Naive thymus-derived CD4-positive, alpha-beta T cell (primary cell): ENCODE results near the gene TMEM229B. TPM values are rescaled to one million over a fixed set of nuclear protein-coding genes. Genes with fewer than 3 reads are reported as not detected.

ENCODE experiments used
- ATAC-seq: fragments of 150-1000 bp; cut with Tn5 transposase; 2 replicates; pipeline ENCODE4 v1.10.0; 2021; ENCODE audit warnings: mild to moderate bottlenecking, moderate library complexity
- CTCF ChIA-PET: fragments of 350-600 bp; sonication (Branson Sonifier 250); formaldehyde crosslinking; loops from one replicate; lab custom pipeline; 2021; ENCODE audit warnings: antibody characterized with exemption; lab: Charles Lee
- POLR2A ChIA-PET: fragments of 350-600 bp; sonication (Branson Sonifier 250); formaldehyde crosslinking; loops from one replicate; lab custom pipeline; 2021; ENCODE audit warnings: antibody characterized with exemption, inconsistent platforms; lab: Charles Lee
- DNase-seq, 9 donors: peaks; one replicate each; pipeline versions ENCODE4 v3.0.0 to v3.0.0-alpha.2; 2020 to 2022; ENCODE audit warnings: mixed read lengths in 1 of 9
- H3K27ac ChIP-seq: one replicate; pipeline ENCODE4 v1.7.0; 2013; ENCODE audit warnings: mild to moderate bottlenecking, low read depth, low read length, moderate library complexity
- H3K27me3 ChIP-seq, 2 donors: one replicate each; pipeline ENCODE4 v1.7.0; 2013; ENCODE audit warnings: low read length in 2 of 2, mild to moderate bottlenecking in 2 of 2, moderate library complexity in 2 of 2; ENCODE audit not compliant: control insufficient read depth in 2 of 2, insufficient read depth in 2 of 2
- H3K36me3 ChIP-seq, 3 experiments: 1 replicate in 2 of 3; 2 replicates in 1 of 3; pipeline ENCODE4 v1.7.0; 2013; ENCODE audit warnings: low read length in 3 of 3, mild to moderate bottlenecking in 3 of 3, moderate library complexity in 1 of 3; ENCODE audit not compliant: insufficient read depth in 3 of 3, control insufficient read depth in 2 of 3
- H3K4me1 ChIP-seq, 2 donors: one replicate each; pipeline ENCODE4 v1.7.0; 2013; ENCODE audit warnings: low read length in 2 of 2, mild to moderate bottlenecking in 2 of 2, moderate library complexity in 1 of 2; ENCODE audit not compliant: control insufficient read depth in 2 of 2, insufficient read depth in 2 of 2
- H3K4me3 ChIP-seq: 2 replicates; pipeline ENCODE4 v1.7.0; 2013; ENCODE audit warnings: mild to moderate bottlenecking, low read length
- H3K9me3 ChIP-seq, 3 experiments: 1 replicate in 2 of 3; 2 replicates in 1 of 3; pipeline ENCODE4 v1.7.0; 2013; ENCODE audit warnings: low read length in 3 of 3; ENCODE audit not compliant: control insufficient read depth in 2 of 3
- H3K27ac Mint-ChIP-seq, 9 donors: one replicate each; pipeline ENCODE4 v1.8.0; 2020 to 2022; ENCODE audit warnings: mixed read lengths in 9 of 9, mild to moderate bottlenecking in 8 of 9, moderate library complexity in 5 of 9, inconsistent platforms in 2 of 9
- H3K27me3 Mint-ChIP-seq, 5 donors: one replicate each; pipeline ENCODE4 v1.8.0; 2021 to 2022; ENCODE audit warnings: mixed read lengths in 5 of 5, mild to moderate bottlenecking in 1 of 5
- H3K36me3 Mint-ChIP-seq, 5 donors: one replicate each; pipeline ENCODE4 v1.8.0; 2020 to 2022; ENCODE audit warnings: mixed read lengths in 5 of 5, mild to moderate bottlenecking in 3 of 5, inconsistent platforms in 1 of 5
- H3K4me1 Mint-ChIP-seq, 7 donors: one replicate each; pipeline ENCODE4 v1.8.0; 2020 to 2022; ENCODE audit warnings: mixed read lengths in 7 of 7, mild to moderate bottlenecking in 3 of 7, inconsistent platforms in 1 of 7
- H3K4me3 Mint-ChIP-seq, 10 donors: one replicate each; pipeline ENCODE4 v1.8.0; 2020 to 2022; ENCODE audit warnings: mild to moderate bottlenecking in 10 of 10, mixed read lengths in 10 of 10, moderate library complexity in 6 of 10, inconsistent platforms in 2 of 10
- H3K9me3 Mint-ChIP-seq, 11 donors: one replicate each; pipeline ENCODE4 v1.8.0; 2020 to 2022; ENCODE audit warnings: mixed read lengths in 11 of 11, mild to moderate bottlenecking in 4 of 11, inconsistent platforms in 1 of 11, moderate library complexity in 1 of 11
- intact Hi-C, 2 donors: fragments of 100-400 bp; cut with micrococcal nuclease; formaldehyde crosslinking; loops; one replicate each; pipeline ENCODE4 v1.15.1; 2023
- polyA plus RNA-seq, 2 donors: library from polyadenylated mRNA; unstranded; fragments of 300-500 nt; fragmentation: Illumina TruSeq; gene quantifications; one replicate each; pipeline ENCODE4 v1.2.3, GENCODE V29; 2021
- total RNA-seq, 6 experiments: library from RNA in 5 of 6; stranded (reverse) in 5 of 6; gene quantifications; 1 replicate in 5 of 6; 2 replicates in 1 of 6; pipeline ENCODE4 v1.2.3 and lab custom pipeline; 2021 to 2026

The TMEM229B gene
- total and polyA plus RNA-seq, 7 experiments from 2014 or later = 19.1 to 32.2 (median 30.6) TPM

DNA sequence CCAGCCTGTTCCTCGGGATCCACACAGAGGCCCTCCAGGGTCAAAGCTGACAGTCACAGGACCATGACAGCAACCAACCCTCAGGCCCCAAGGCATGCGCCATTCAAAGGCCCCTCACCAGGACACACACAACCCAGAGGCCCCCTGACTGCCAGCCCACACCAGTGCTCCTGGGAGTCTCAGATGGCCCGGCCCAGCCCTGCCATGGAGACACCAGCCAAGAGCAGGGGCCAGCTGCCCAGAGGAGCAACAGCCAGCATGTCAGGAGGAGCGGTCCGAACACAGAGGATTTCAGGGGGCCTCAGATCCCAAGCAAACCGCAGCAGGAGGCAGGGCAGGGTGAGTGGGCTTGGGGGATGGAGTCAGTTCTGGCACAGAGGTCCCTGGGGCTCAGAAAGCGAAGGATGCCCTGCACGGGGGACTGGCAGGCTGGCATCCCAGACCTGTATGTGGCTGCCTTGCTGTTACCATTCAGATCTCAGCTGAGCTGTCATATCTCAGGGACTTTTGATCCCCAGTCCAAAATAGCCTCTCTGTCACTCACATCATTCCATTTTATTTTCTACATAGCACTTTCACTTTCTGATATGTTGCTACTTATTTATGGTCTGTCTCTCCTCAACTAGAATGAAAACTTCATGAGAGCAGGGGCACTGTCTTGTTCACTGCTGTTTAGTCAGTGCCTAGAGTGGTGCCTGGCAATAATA is 4.8 kb downstream of the TMEM229B start:
- H3K4me1 ChIP-seq = peaks cover 26 to 34% of the 10 kb centered on the region in 2 donors
- POLR2A ChIA-PET = interaction anchor here (0.6 kb wide), 1 partner anchor 133 kb away, joined by 5 read pairs; no protein-coding TSS in a partner anchor
- peaks cover 7 to 44% (median 21%) of the 10 kb centered on the region in 5 donors for H3K36me3 Mint-ChIP-seq

DNA sequence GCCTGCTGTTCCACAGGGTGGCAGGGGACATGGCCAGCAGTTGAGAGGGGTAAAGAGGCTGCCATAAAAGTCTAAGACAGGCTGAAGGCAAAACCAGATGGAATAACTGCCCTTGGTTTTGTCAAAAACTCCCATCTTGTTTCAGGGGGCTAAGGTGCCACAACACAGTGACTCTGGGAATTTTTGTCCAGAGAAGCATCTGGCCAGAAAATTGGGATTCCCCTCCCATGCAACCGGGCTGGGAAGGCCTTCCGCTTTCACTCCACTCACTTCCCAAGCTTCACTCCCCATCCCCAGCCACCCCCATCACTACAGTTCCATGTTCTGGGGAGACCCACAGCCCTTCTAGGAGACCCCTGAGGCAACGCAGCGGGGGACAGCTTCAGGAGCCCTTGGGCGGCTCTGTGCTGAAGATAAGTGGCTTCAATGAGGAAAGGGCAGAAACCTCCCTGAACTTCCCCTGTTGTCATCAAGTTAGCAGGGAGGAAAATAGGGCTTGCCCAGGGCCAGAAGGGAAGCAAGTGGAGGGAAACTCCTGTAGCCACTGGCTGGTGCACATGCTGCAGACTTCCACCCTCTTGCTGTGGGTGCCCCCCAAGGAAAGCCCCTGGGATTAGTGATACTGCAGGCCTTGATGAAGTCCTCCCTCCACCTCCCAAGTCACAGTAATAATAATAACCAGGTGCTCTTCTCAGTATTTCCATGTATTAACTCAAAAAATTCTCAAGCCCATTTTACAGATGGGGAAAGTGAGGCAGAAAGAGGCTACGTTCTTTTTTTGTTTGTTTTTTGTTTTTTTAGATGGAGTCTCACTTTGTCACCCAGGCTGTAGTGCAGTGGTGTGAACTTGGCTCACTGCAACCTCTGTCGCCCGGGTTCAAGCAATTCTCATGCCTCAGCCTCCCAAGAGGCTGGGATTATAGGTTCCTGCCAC is 6.0 kb downstream of the TMEM229B start:
- peaks cover 9 to 52% (median 22%) of the 10 kb centered on the region in 5 donors for H3K36me3 Mint-ChIP-seq
- intact Hi-C loops = no loop called here
- Histone ChIP-seq H3K36me3 (peaks cover 6 to 66% (median 7%) of the 10 kb centered on the region in 3 experiments), H3K4me1 (peaks cover 23 to 28% of the 10 kb centered on the region in 2 donors), H3K27ac (no peak overlapping the region), H3K9me3 (no peaks in the 10 kb centered on the region), H3K4me3 (no peak overlapping the region), H3K27me3 (no peaks in the 10 kb centered on the region)
- peaks cover 22 to 80% (median 74%) of the 10 kb centered on the region in 7 donors for H3K4me1 Mint-ChIP-seq
- H3K27ac Mint-ChIP-seq = peak overlapping the region in 5 of 9 donors; percentile 30 to 80 (median 65)
- H3K9me3 Mint-ChIP-seq = peaks cover 0 to 3% (median 0%) of the 10 kb centered on the region in 11 donors
- POLR2A ChIA-PET = no interaction called here
- H3K27me3 Mint-ChIP-seq = no peaks in the 10 kb centered on the region
- no peak for ATAC-seq
- no peak overlapping the region for H3K4me3 Mint-ChIP-seq
- no peak for DNase-seq
- CTCF ChIA-PET = interaction anchor here (0.8 kb wide), 1 partner anchor 17 kb away, joined by 3 read pairs; no protein-coding TSS in a partner anchor

More for the DNA sequence above, 4.8 kb downstream of the TMEM229B start:
- Mint-ChIP-seq H3K9me3 (peaks cover 0 to 3% (median 0%) of the 10 kb centered on the region in 11 donors), H3K4me1 (peaks cover 33 to 84% (median 75%) of the 10 kb centered on the region in 7 donors), H3K27me3 (no peaks in the 10 kb centered on the region), H3K27ac (peak overlapping the region in 4 of 9 donors; percentile 58 to 100 (median 80)), H3K4me3 (peak overlapping the region in 4 of 10 donors; percentile 5 to 92 (median 48))
- intact Hi-C loops = no loop called here
- ATAC-seq (no peak), DNase-seq (no peak)
- H3K9me3 ChIP-seq = no peaks in the 10 kb centered on the region
- CTCF ChIA-PET = interaction anchor here (0.7 kb wide), 1 partner anchor 19 kb away, joined by 3 read pairs; no protein-coding TSS in a partner anchor
- H3K4me3 ChIP-seq = no peak overlapping the region
- H3K36me3 ChIP-seq = peaks cover 6 to 56% (median 7%) of the 10 kb centered on the region in 3 experiments
- no peak overlapping the region for H3K27ac ChIP-seq
- no peaks in the 10 kb centered on the region for H3K27me3 ChIP-seq

DNA sequence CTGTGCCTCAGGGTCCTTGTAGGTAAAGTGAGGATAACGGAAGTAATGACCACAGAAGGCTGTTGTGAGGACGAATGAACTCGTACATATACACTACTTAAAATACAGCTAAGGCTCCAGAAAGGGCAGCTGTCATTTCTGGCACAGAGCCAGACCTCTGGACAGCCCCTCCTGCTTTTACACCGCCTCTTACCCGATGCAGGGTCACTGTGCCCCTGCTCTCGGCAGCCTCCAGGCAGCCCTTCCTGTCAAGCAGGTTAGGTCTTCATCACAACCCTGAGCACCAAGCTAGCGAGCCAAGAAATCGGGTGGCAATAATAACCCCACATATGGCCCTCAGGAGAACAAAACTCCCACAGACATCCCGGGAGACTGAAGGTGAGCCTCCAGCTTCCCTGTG is 8.5 kb downstream of the TMEM229B start:
- Histone ChIP-seq H3K36me3 (peaks cover 0 to 60% (median under 1%) of the 10 kb centered on the region in 3 experiments), H3K9me3 (no peaks in the 10 kb centered on the region), H3K4me1 (peaks cover 10 to 11% of the 10 kb centered on the region in 2 donors), H3K27me3 (no peaks in the 10 kb centered on the region), H3K4me3 (no peak overlapping the region), H3K27ac (no peak overlapping the region)
- POLR2A ChIA-PET = no interaction called here
- no peak for ATAC-seq
- H3K9me3 Mint-ChIP-seq = no peaks in the 10 kb centered on the region
- CTCF ChIA-PET = no interaction called here
- intact Hi-C loops = no loop called here
- no peaks in the 10 kb centered on the region for H3K27me3 Mint-ChIP-seq
- H3K36me3 Mint-ChIP-seq = peaks cover 8 to 41% (median 14%) of the 10 kb centered on the region in 5 donors
- H3K4me3 Mint-ChIP-seq = no peak overlapping the region
- peaks cover 9 to 63% (median 54%) of the 10 kb centered on the region in 7 donors for H3K4me1 Mint-ChIP-seq
- DNase-seq = no peak
- H3K27ac Mint-ChIP-seq = peak overlapping the region in 4 of 9 donors; percentile 17 to 76 (median 36)

DNA sequence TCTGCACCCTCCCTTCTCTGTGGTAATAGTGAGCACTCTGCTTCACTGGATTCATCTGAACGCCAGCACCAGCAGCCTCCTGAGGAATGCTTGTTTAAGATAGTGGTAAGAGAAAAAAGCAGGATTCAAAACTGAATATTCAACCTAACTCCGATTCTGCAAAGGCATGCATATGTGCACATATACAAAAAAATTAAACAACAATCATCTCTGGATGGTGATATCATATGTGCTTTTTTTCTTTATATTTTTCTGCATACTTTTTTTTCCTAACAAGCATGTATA is 9.8 kb downstream of the TMEM229B start:
- H3K9me3 Mint-ChIP-seq = no peaks in the 10 kb centered on the region
- Histone ChIP-seq H3K4me1 (peaks cover under 1 to 11% of the 10 kb centered on the region in 2 donors), H3K9me3 (no peaks in the 10 kb centered on the region), H3K36me3 (peaks cover 0 to 53% (median 0%) of the 10 kb centered on the region in 3 experiments), H3K4me3 (no peak overlapping the region), H3K27ac (no peak overlapping the region), H3K27me3 (no peaks in the 10 kb centered on the region)
- no peak overlapping the region for H3K4me3 Mint-ChIP-seq
- peaks cover 8 to 38% (median 14%) of the 10 kb centered on the region in 5 donors for H3K36me3 Mint-ChIP-seq
- peak overlapping the region in 7 of 9 donors; percentile 43 to 75 (median 54) for H3K27ac Mint-ChIP-seq
- no peak for DNase-seq
- no peak for ATAC-seq
- ChIA-PET CTCF (no interaction called here), POLR2A (interaction anchor here (1.8 kb wide), 1 partner anchor 9 kb away, joined by 6 read pairs; no protein-coding TSS in a partner anchor)
- intact Hi-C loops = no loop called here
- H3K4me1 Mint-ChIP-seq = peaks cover 6 to 52% (median 46%) of the 10 kb centered on the region in 7 donors
- H3K27me3 Mint-ChIP-seq = no peaks in the 10 kb centered on the region

DNA sequence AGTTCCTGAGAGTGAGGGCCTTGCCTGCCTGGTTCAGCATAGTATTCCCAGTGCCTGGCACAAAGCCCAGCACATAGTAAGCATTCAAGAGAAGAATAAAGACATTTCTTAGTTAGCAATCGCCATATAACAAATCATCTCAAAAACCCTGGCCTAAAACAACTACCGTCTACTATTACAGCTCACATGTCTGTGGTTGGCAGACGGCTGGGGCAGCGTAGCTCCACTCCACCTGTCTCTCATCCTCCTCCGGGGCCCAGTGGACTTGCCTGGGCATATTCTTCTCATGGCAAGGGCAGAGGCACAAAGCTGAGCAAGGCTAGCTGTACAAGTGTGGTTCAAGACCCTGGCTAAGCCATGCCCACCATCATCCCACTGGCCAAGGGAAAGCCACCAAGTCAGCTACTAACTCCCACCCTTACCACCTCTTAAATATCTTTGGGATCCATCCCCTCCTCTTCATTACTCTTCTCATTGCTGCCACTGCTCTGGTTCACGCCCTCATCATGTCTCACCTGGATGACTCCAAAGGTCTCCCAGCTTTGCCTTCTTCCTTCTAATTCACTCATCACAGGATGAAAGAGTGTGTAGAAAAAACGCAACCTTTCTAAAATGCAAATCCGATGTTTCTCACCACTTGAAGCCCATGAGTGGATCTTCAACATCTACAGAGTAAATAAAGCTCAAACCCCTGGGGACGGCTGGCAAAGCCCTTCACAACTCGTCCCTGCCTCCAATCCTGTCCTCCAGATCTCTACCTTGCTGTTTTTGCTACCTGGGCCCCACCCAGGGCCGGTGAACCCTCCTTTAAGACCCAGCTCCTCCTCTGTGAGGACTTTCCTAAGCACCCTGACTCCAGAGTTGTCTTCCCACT is 10.4 kb downstream of the TMEM229B start:
- Mint-ChIP-seq H3K4me1 (peaks cover 6 to 48% (median 40%) of the 10 kb centered on the region in 7 donors), H3K27me3 (no peaks in the 10 kb centered on the region), H3K36me3 (peaks cover 8 to 43% (median 14%) of the 10 kb centered on the region in 5 donors), H3K9me3 (no peaks in the 10 kb centered on the region), H3K27ac (peak overlapping the region in 8 of 9 donors; percentile 21 to 75 (median 58)), H3K4me3 (peak overlapping the region in 1 of 10 donors; percentile 4)
- intact Hi-C loops = no loop called here
- Histone ChIP-seq H3K4me3 (no peak overlapping the region), H3K27ac (no peak overlapping the region), H3K36me3 (peaks cover 0 to 54% (median 0%) of the 10 kb centered on the region in 3 experiments), H3K4me1 (peaks cover 0 to 11% of the 10 kb centered on the region in 2 donors), H3K27me3 (no peaks in the 10 kb centered on the region), H3K9me3 (no peaks in the 10 kb centered on the region)
- no peak for DNase-seq
- ChIA-PET POLR2A (interaction anchor here (1.8 kb wide), 1 partner anchor 9 kb away, joined by 6 read pairs; no protein-coding TSS in a partner anchor), CTCF (no interaction called here)
- ATAC-seq = no peak
